HFFc6 (cell line): ENCODE results near the gene KCND2. TPM values are rescaled to one million over a fixed set of nuclear protein-coding genes. Genes with fewer than 3 reads are reported as not detected.

ENCODE experiments used
- DNase-seq: peaks from one replicate; pipeline ENCODE4 v3.0.0-alpha.2; 2018
- H3K27ac Mint-ChIP-seq: 2 replicates; pipeline ENCODE4 v1.8.0; 2020; ENCODE audit warnings: mild to moderate bottlenecking, mixed read lengths
- H3K27me3 Mint-ChIP-seq: 2 replicates; pipeline ENCODE4 v1.8.0; 2021; ENCODE audit warnings: mild to moderate bottlenecking, moderate library complexity, mixed read lengths; ENCODE audit not compliant: insufficient read depth
- H3K36me3 Mint-ChIP-seq: 2 replicates; pipeline ENCODE4 v1.8.0; 2021; ENCODE audit warnings: low read depth, mixed read lengths
- H3K4me1 Mint-ChIP-seq: 2 replicates; pipeline ENCODE4 v1.8.0; 2020; ENCODE audit warnings: low read depth, mixed read lengths
- H3K4me3 Mint-ChIP-seq: 2 replicates; pipeline ENCODE4 v1.8.0; 2020; ENCODE audit warnings: mild to moderate bottlenecking, moderate library complexity, mixed read lengths
- H3K9me3 Mint-ChIP-seq: 2 replicates; pipeline ENCODE4 v1.8.0; 2020; ENCODE audit warnings: mild to moderate bottlenecking, mixed read lengths
- CTCF ChIP-seq: fragments of 200-600 bp; sonication (generic); IDR thresholded peaks from 2 replicates; pipeline ENCODE4 v1.5.0; 2021; ENCODE audit warnings: antibody characterized with exemption, mild to moderate bottlenecking
- total RNA-seq, 6 experiments: library from RNA; stranded (reverse); fragmentation: NEBNext Ultra II Directional; extraction: Animal tissue kit (Norgen Biotek cat#: 25700); gene quantifications; 2 replicates in 1 of 6; 3 replicates in 5 of 6; pipeline ENCODE4 v1.2.3, GENCODE V29; 2021

KCND2 gene
- total RNA-seq, 6 experiments from 2014 or later, result not detected

GRCh38 chr7:120405652-120406051 lies 132.7 kb downstream of the KCND2 start:
- Mint-ChIP-seq H3K4me3 (no peak overlapping the region), H3K36me3 (no peaks in the 10 kb centered on the region), H3K27ac (no peak overlapping the region), H3K27me3 (no peaks in the 10 kb centered on the region), H3K4me1 (no peaks in the 10 kb centered on the region), H3K9me3 (peaks cover 26% of the 10 kb centered on the region)
- no peak for DNase-seq
- no peak for TF ChIP-seq CTCF

- Mint-ChIP-seq H3K27ac (no peak overlapping the region), H3K36me3 (no peaks in the 10 kb centered on the region), H3K9me3 (peaks cover 19% of the 10 kb centered on the region), H3K4me3 (no peak overlapping the region), H3K27me3 (no peaks in the 10 kb centered on the region), H3K4me1 (no peaks in the 10 kb centered on the region)
- no peak for DNase-seq
- no peak for TF ChIP-seq CTCF
Measured at GRCh38 chr7:120407010-120407409, 134.0 kb downstream of the KCND2 start.

GRCh38 chr7:120412139-120413050 lies 139.4 kb downstream of the KCND2 start:
- Mint-ChIP-seq H3K27me3 (no peaks in the 10 kb centered on the region), H3K9me3 (peaks cover 11% of the 10 kb centered on the region; the same call in 1 of the 2 replicates), H3K27ac (no peak overlapping the region), H3K4me1 (no peaks in the 10 kb centered on the region), H3K4me3 (no peak overlapping the region), H3K36me3 (no peaks in the 10 kb centered on the region)
- no peak for TF ChIP-seq CTCF
- DNase-seq, result no peak

- H3K27ac Mint-ChIP-seq, result no peak overlapping the region
- TF ChIP-seq CTCF, result no peak
- no peaks in the 10 kb centered on the region for H3K4me1 Mint-ChIP-seq
- no peak for DNase-seq
- no peaks in the 10 kb centered on the region for H3K36me3 Mint-ChIP-seq
- H3K4me3 Mint-ChIP-seq, result no peak overlapping the region
- peaks cover 5% of the 10 kb centered on the region; the same call in 1 of the 2 replicates for H3K9me3 Mint-ChIP-seq
- H3K27me3 Mint-ChIP-seq, result no peaks in the 10 kb centered on the region
Measured at GRCh38 chr7:120413164-120413563, 140.2 kb downstream of the KCND2 start.

GRCh38 chr7:120417244-120417979 lies 144.4 kb downstream of the KCND2 start:
- peaks cover 11% of the 10 kb centered on the region for H3K9me3 Mint-ChIP-seq

More at GRCh38 chr7:120417244-120417979, 144.4 kb downstream of the KCND2 start:
- no peaks in the 10 kb centered on the region; the same call in 1 of the 2 replicates for H3K36me3 Mint-ChIP-seq
- no peak for DNase-seq
- H3K4me3 Mint-ChIP-seq, result no peak overlapping the region
- TF ChIP-seq CTCF, result no peak
- H3K4me1 Mint-ChIP-seq, result no peaks in the 10 kb centered on the region
- H3K27me3 Mint-ChIP-seq, result no peaks in the 10 kb centered on the region
- H3K27ac Mint-ChIP-seq, result no peak overlapping the region
